ENCODE data around the gene ZSCAN32. TPM values are rescaled to one million over a fixed set of nuclear protein-coding genes. Genes with fewer than 3 reads are reported as not detected.

ZSCAN32 gene
- total RNA-seq, 5 donors from 2014 or later (not counting 1 experiment from before 2014, with no cell fraction given) = 11.6 to 34.5 (median 28.5) TPM

DNA sequence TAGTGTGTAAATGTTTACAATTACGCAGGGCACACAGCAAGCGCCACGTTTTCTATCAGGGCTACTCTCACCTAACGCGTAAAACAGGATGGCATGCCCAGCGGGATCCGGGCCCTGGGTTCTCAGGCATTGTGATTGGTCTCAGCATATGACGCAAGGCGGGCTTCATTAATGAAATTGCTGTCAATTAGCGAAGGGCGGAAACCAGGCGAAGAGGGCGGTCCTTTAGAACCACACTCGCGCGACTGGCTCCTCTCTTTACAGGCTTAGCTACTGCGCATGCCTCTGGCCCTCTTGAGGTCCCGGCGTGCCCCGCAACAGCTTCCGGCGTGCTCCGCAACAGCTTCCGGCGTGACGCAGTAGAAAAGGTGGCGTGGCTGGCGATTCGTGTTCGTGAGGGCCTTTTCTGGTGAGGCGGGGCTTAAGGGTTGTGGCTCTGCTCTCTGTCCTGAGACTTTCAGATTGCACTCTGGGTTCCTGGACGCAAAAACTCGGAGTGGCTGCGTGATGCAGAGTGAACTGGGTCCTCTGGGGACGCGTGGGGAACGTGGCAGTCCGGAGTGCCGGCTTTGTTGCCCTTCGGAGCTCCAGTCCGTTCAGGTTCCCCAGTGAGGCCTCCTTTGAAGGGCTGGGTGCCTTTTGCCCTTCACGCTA lies 35.9 kb downstream of the ZSCAN32 start:
- POLR2A ChIA-PET = no interaction called here

DNA sequence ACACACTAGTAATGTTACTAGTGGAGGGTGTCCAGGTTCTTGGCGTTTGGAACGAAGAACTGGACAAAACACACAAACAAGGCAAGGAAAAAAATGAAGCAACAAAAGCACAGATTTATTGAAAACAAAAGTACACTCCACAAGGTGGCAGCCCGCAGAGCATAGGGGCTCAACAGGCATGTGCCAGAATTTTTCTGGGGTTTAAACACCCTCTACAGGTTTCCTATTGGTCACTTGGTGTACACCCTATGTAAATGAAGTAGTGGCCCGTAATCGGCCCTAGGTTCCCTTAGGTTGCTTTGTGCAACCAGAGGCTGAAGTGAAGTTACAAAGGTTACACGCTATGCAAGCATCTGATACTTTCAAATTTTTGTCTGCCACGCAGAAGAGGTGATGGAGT lies 37.0 kb downstream of the ZSCAN32 start:
- ATAC-seq (replicated peaks in 1 of 4) = no peak
- 90% methylated on average over 2 of the region's 7 CpGs for WGBS (ENCODE audit: insufficient coverage)

More for the DNA sequence above, 35.9 kb downstream of the ZSCAN32 start:
- peak; percentile 92 to 97 (median 96) for ATAC-seq (replicated peaks in 1 of 4)
- peak overlapping the region; percentile 89 for H3K27ac ChIP-seq (ENCODE audit: low read length)
- H3K4me3 Mint-ChIP-seq = peak overlapping the region; percentile 81 to 85 (median 83)
- peaks cover 0 to 16% (median 8%) of the 10 kb centered on the region in 3 donors for H3K9me3 Mint-ChIP-seq
- H3K4me3 ChIP-seq (ENCODE audit: control insufficient read depth in 1 of 2, extremely low read depth in 1 of 2, low read length in 1 of 2) = peak overlapping the region; percentile 48 to 84
- H3K27me3 Mint-ChIP-seq = peaks cover 18 to 21% of the 10 kb centered on the region in 2 donors
- no peaks in the 10 kb centered on the region for H3K9me3 ChIP-seq
- DNase-seq = peak; percentile 64 to 92 (median 82)
- peak overlapping the region; percentile 89 for H3K27ac Mint-ChIP-seq
- H3K27me3 ChIP-seq (replicated peaks in 1 of 2; ENCODE audit: control insufficient read depth in 2 of 2, extremely low read depth in 1 of 2, insufficient read depth in 2 of 2, low read length in 1 of 2) = peaks cover 2 to 10% of the 10 kb centered on the region in 2 experiments
- H3K36me3 ChIP-seq (ENCODE audit: control insufficient read depth in 2 of 2, extremely low read depth in 1 of 2, insufficient read depth in 1 of 2, low read length in 1 of 2) = no peaks in the 10 kb centered on the region
- peaks cover 11 to 14% (median 14%) of the 10 kb centered on the region in 3 donors for H3K4me1 Mint-ChIP-seq
- WGBS (ENCODE audit: insufficient coverage) = 28% methylated on average over 42 of the region's 42 CpGs
- peaks cover 12% of the 10 kb centered on the region for H3K36me3 Mint-ChIP-seq
- H3K4me1 ChIP-seq (ENCODE audit: control insufficient read depth in 1 of 2, extremely low read depth in 1 of 2, insufficient read depth in 2 of 2, low read length in 2 of 2) = peaks cover 0 to 14% of the 10 kb centered on the region in 2 experiments
- CTCF ChIA-PET = interaction anchor here in 1 of 2 donors (1.1 kb wide), 1 partner anchor 79 kb away, joined by 4 read pairs; the partner anchor contains the start of gene NAA60

DNA sequence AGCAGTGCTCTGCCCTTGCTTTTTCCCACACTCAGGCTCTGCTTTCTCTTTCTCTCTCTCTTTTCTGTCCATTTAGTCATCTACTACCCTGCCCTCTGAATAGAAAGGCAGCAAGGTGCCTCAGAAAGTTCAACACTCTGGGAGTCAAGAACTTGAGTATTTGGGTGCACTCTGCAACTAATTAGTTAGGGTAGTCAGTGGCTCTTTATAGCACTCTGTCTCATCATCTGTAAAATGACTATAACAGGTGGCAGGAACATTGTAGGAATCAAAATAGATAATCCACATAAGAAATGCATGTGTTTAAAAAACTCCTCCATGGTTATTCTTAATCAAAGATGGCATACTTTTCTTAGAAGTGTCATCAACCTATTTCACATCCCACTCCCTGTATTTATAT lies 37.9 kb downstream of the ZSCAN32 start:
- Mint-ChIP-seq H3K4me1 (peaks cover 11 to 14% (median 14%) of the 10 kb centered on the region in 3 donors), H3K27ac (no peak overlapping the region), H3K36me3 (peaks cover 12% of the 10 kb centered on the region), H3K4me3 (no peak overlapping the region), H3K9me3 (peaks cover 0 to 16% (median 8%) of the 10 kb centered on the region in 3 donors), H3K27me3 (peaks cover 23 to 28% of the 10 kb centered on the region in 2 donors)
- no peaks in the 10 kb centered on the region for H3K9me3 ChIP-seq
- DNase-seq = no peak
- no peak for ATAC-seq (replicated peaks in 1 of 4)
- no peak overlapping the region for H3K4me3 ChIP-seq (ENCODE audit: control insufficient read depth in 1 of 2, extremely low read depth in 1 of 2, low read length in 1 of 2)
- ChIA-PET POLR2A (no interaction called here), CTCF (interaction anchor here in 1 of 2 donors (0.6 kb wide), 1 partner anchor 30 kb away, joined by 11 read pairs; no protein-coding TSS in a partner anchor)
- H3K36me3 ChIP-seq (ENCODE audit: control insufficient read depth in 2 of 2, extremely low read depth in 1 of 2, insufficient read depth in 1 of 2, low read length in 1 of 2) = no peaks in the 10 kb centered on the region
- H3K4me1 ChIP-seq (ENCODE audit: control insufficient read depth in 1 of 2, extremely low read depth in 1 of 2, insufficient read depth in 2 of 2, low read length in 2 of 2) = peaks cover 0 to 14% of the 10 kb centered on the region in 2 experiments
- no peak overlapping the region for H3K27ac ChIP-seq (ENCODE audit: low read length)
- peaks cover 2 to 12% of the 10 kb centered on the region in 2 experiments for H3K27me3 ChIP-seq (replicated peaks in 1 of 2; ENCODE audit: control insufficient read depth in 2 of 2, extremely low read depth in 1 of 2, insufficient read depth in 2 of 2, low read length in 1 of 2)

More for the DNA sequence above, 37.0 kb downstream of the ZSCAN32 start:
- H3K9me3 Mint-ChIP-seq = peaks cover 0 to 16% (median 8%) of the 10 kb centered on the region in 3 donors
- peaks cover 11 to 14% (median 14%) of the 10 kb centered on the region in 3 donors for H3K4me1 Mint-ChIP-seq
- POLR2A ChIA-PET = no interaction called here
- DNase-seq = no peak
- Histone ChIP-seq H3K4me1 (ENCODE audit: control insufficient read depth in 1 of 2, extremely low read depth in 1 of 2, insufficient read depth in 2 of 2, low read length in 2 of 2) (peaks cover 0 to 14% of the 10 kb centered on the region in 2 experiments), H3K27me3 (replicated peaks in 1 of 2; ENCODE audit: control insufficient read depth in 2 of 2, extremely low read depth in 1 of 2, insufficient read depth in 2 of 2, low read length in 1 of 2) (peaks cover 2 to 12% of the 10 kb centered on the region in 2 experiments), H3K36me3 (ENCODE audit: control insufficient read depth in 2 of 2, extremely low read depth in 1 of 2, insufficient read depth in 1 of 2, low read length in 1 of 2) (no peaks in the 10 kb centered on the region), H3K27ac (ENCODE audit: low read length) (no peak overlapping the region), H3K4me3 (ENCODE audit: control insufficient read depth in 1 of 2, extremely low read depth in 1 of 2, low read length in 1 of 2) (no peak overlapping the region), H3K9me3 (no peaks in the 10 kb centered on the region)
- H3K36me3 Mint-ChIP-seq = peaks cover 12% of the 10 kb centered on the region
- peaks cover 23 to 25% of the 10 kb centered on the region in 2 donors for H3K27me3 Mint-ChIP-seq
- H3K27ac Mint-ChIP-seq = no peak overlapping the region
- peak overlapping the region in 2 of 3 donors; percentile 17 to 85 for H3K4me3 Mint-ChIP-seq
- CTCF ChIA-PET = no interaction called here

DNA sequence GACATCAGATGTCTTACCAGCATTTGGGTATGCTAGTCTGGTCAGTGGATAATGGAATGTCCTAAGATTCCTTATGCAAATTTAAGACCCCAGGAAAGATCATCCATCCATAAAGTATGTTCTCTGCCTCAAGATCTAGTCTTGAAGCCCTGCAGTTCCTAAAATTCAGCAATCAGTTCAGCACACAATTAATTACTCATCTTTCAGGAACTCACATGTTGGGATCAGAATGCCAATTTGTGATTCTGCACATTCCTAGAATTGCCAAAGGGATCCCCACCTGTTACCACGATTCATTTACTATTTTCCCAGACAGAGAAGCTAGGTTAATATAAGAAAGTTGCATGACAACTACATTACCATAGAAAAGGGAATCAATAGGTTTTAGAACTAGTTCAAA lies 41.9 kb downstream of the ZSCAN32 start:
- POLR2A ChIA-PET = no interaction called here

DNA sequence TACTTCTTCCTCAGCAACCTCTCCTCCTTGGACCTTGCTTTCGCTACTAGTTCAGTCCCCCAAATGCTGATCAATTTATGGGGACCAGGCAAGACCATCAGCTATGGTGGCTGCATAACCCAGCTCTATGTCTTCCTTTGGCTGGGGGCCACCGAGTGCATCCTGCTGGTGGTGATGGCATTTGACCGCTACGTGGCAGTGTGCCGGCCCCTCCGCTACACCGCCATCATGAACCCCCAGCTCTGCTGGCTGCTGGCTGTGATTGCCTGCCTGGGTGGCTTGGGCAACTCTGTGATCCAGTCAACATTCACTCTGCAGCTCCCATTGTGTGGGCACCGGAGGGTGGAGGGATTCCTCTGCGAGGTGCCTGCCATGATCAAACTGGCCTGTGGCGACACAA lies 44.7 kb downstream of the ZSCAN32 start:
- Histone ChIP-seq H3K27me3 (replicated peaks in 1 of 2; ENCODE audit: control insufficient read depth in 2 of 2, extremely low read depth in 1 of 2, insufficient read depth in 2 of 2, low read length in 1 of 2) (peaks cover 0 to 10% of the 10 kb centered on the region in 2 experiments), H3K36me3 (ENCODE audit: control insufficient read depth in 2 of 2, extremely low read depth in 1 of 2, insufficient read depth in 1 of 2, low read length in 1 of 2) (no peaks in the 10 kb centered on the region), H3K27ac (ENCODE audit: low read length) (no peak overlapping the region), H3K4me1 (ENCODE audit: control insufficient read depth in 1 of 2, extremely low read depth in 1 of 2, insufficient read depth in 2 of 2, low read length in 2 of 2) (no peaks in the 10 kb centered on the region), H3K4me3 (ENCODE audit: control insufficient read depth in 1 of 2, extremely low read depth in 1 of 2, low read length in 1 of 2) (no peak overlapping the region), H3K9me3 (no peaks in the 10 kb centered on the region)
- DNase-seq (no peak), ATAC-seq (replicated peaks in 1 of 4) (no peak)
- Mint-ChIP-seq H3K4me3 (no peak overlapping the region), H3K27ac (no peak overlapping the region), H3K4me1 (peaks cover 5 to 13% (median 7%) of the 10 kb centered on the region in 3 donors), H3K36me3 (peaks cover 20% of the 10 kb centered on the region), H3K9me3 (peaks cover 3 to 21% (median 6%) of the 10 kb centered on the region in 3 donors), H3K27me3 (peaks cover 26 to 28% of the 10 kb centered on the region in 2 donors)
- WGBS (ENCODE audit: insufficient coverage) = 84% methylated on average over 9 of the region's 10 CpGs
- POLR2A ChIA-PET = no interaction called here
- CTCF ChIA-PET = no interaction called here

More for the DNA sequence above, 41.9 kb downstream of the ZSCAN32 start:
- Histone ChIP-seq H3K27me3 (replicated peaks in 1 of 2; ENCODE audit: control insufficient read depth in 2 of 2, extremely low read depth in 1 of 2, insufficient read depth in 2 of 2, low read length in 1 of 2) (peaks cover 2 to 15% of the 10 kb centered on the region in 2 experiments), H3K4me3 (ENCODE audit: control insufficient read depth in 1 of 2, extremely low read depth in 1 of 2, low read length in 1 of 2) (no peak overlapping the region), H3K9me3 (no peaks in the 10 kb centered on the region), H3K4me1 (ENCODE audit: control insufficient read depth in 1 of 2, extremely low read depth in 1 of 2, insufficient read depth in 2 of 2, low read length in 2 of 2) (no peaks in the 10 kb centered on the region), H3K36me3 (ENCODE audit: control insufficient read depth in 2 of 2, extremely low read depth in 1 of 2, insufficient read depth in 1 of 2, low read length in 1 of 2) (no peaks in the 10 kb centered on the region), H3K27ac (ENCODE audit: low read length) (no peak overlapping the region)
- peaks cover 3 to 29% (median 6%) of the 10 kb centered on the region in 3 donors for H3K9me3 Mint-ChIP-seq
- no peak for DNase-seq
- peaks cover 15% of the 10 kb centered on the region for H3K36me3 Mint-ChIP-seq
- no CpG with 5 or more reads among the region's 1 CpG for WGBS (ENCODE audit: insufficient coverage)
- peaks cover 2 to 7% (median 5%) of the 10 kb centered on the region in 3 donors for H3K4me1 Mint-ChIP-seq
- no peak overlapping the region for H3K4me3 Mint-ChIP-seq
- no peak overlapping the region for H3K27ac Mint-ChIP-seq
- CTCF ChIA-PET = interaction anchor here in 1 of 2 donors (0.6 kb wide), 1 partner anchor 1284 kb away, joined by 3 read pairs; no protein-coding TSS in a partner anchor
- peaks cover 32 to 36% of the 10 kb centered on the region in 2 donors for H3K27me3 Mint-ChIP-seq
- ATAC-seq (replicated peaks in 1 of 4) = no peak

DNA sequence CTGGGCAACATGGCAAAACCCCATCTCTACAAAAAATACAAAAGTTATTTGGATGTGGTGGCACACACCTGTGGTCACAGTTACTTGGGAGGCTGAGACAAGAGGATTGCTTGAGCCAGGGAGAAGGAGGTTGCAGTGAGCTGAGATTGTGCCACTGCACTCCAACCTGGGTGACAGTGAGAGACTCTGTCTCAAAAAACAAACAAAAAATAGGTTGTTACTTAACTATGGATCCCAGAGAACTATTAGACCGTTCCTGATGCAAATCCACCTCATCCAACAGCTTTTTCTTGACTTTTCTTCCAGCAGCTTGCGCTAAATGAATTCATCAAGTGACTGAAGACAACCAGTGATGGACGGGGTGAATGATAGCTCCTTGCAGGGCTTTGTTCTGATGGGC lies 45.2 kb downstream of the ZSCAN32 start, which contains the start of gene OR2C1:
Gene OR2C1, plus strand, starts transcription at position 301 of the 400 bp plus-strand sequence. Its CDS starts 52 bp downstream, at position 353.
- Histone ChIP-seq H3K4me3 (ENCODE audit: control insufficient read depth in 1 of 2, extremely low read depth in 1 of 2, low read length in 1 of 2) (no peak within 1 kb of the TSS), H3K27ac (ENCODE audit: low read length) (no peak within 1 kb of the TSS), H3K36me3 (ENCODE audit: control insufficient read depth in 2 of 2, extremely low read depth in 1 of 2, insufficient read depth in 1 of 2, low read length in 1 of 2) (no peaks in the 10 kb centered on the region), H3K9me3 (no peaks in the 10 kb centered on the region), H3K4me1 (ENCODE audit: control insufficient read depth in 1 of 2, extremely low read depth in 1 of 2, insufficient read depth in 2 of 2, low read length in 2 of 2) (no peaks in the 10 kb centered on the region), H3K27me3 (replicated peaks in 1 of 2; ENCODE audit: control insufficient read depth in 2 of 2, extremely low read depth in 1 of 2, insufficient read depth in 2 of 2, low read length in 1 of 2) (peaks cover 0 to 8% of the 10 kb centered on the region in 2 experiments)
- Mint-ChIP-seq H3K4me1 (peaks cover 5 to 13% (median 7%) of the 10 kb centered on the region in 3 donors), H3K4me3 (no peak within 1 kb of the TSS), H3K27ac (no peak within 1 kb of the TSS), H3K9me3 (peaks cover 3 to 21% (median 6%) of the 10 kb centered on the region in 3 donors), H3K27me3 (peaks cover 22 to 23% of the 10 kb centered on the region in 2 donors), H3K36me3 (peaks cover 20% of the 10 kb centered on the region)
- ATAC-seq (replicated peaks in 1 of 4) (no peak), DNase-seq (no peak)
- WGBS (ENCODE audit: insufficient coverage) = 80% methylated on average over 3 of the region's 3 CpGs
- ChIA-PET POLR2A (no interaction called here), CTCF (no interaction called here)
